Fibroblast of lung (primary cell): ENCODE data around the gene WDR27. TPM values are rescaled to one million over a fixed set of nuclear protein-coding genes. Genes with fewer than 3 reads are reported as not detected.

Experiments used
- DNase-seq, 2 donors: peaks; one replicate each; pipeline versions ENCODE4 v3.0.0 to v3.0.0-alpha.2; 2010; ENCODE audit warnings: low read depth in 2 of 2
- H2AFZ ChIP-seq: 2 replicates; pipeline ENCODE4 v1.5.1; 2012; ENCODE audit warnings: low read length, control low read depth, inconsistent platforms
- H3K27ac ChIP-seq: 2 replicates; pipeline ENCODE4 v1.5.1; 2011; ENCODE audit warnings: low read length, control low read depth; ENCODE audit not compliant: insufficient read depth
- H3K27me3 ChIP-seq: 2 replicates; pipeline ENCODE4 v1.5.1; 2011; ENCODE audit warnings: mild to moderate bottlenecking, low read length; ENCODE audit not compliant: control insufficient read depth, insufficient read depth
- H3K36me3 ChIP-seq: 2 replicates; pipeline ENCODE4 v1.5.1; 2011; ENCODE audit warnings: low read length; ENCODE audit not compliant: control insufficient read depth, insufficient read depth
- H3K4me1 ChIP-seq: 2 replicates; pipeline ENCODE4 v1.5.1; 2011; ENCODE audit warnings: low read length; ENCODE audit not compliant: control insufficient read depth, insufficient read depth; ENCODE audit errors: extremely low read depth
- H3K4me2 ChIP-seq: 2 replicates; pipeline ENCODE4 v1.5.1; 2011; ENCODE audit warnings: low read length, control low read depth; ENCODE audit not compliant: insufficient read depth; ENCODE audit errors: extremely low read depth
- H3K4me3 ChIP-seq, 4 experiments: fragments of 200-600 bp in 1 of 4; sonication (generic) in 1 of 4; replicated peaks in 1 of 4; 2 replicates each; pipeline ENCODE4 v1.5.1; 2011 to 2016; ENCODE audit warnings: low read length in 4 of 4, low read depth in 3 of 4, mild to moderate bottlenecking in 3 of 4, control low read depth in 2 of 4, inconsistent platforms in 1 of 4, mixed read lengths in 1 of 4; ENCODE audit not compliant: insufficient read depth in 1 of 4; ENCODE audit errors: control extremely low read depth in 1 of 4
- H3K79me2 ChIP-seq: 2 replicates; pipeline ENCODE4 v1.5.1; 2012; ENCODE audit warnings: mild to moderate bottlenecking, low read length, inconsistent platforms; ENCODE audit not compliant: control insufficient read depth, insufficient read depth
- H3K9ac ChIP-seq: 2 replicates; pipeline ENCODE4 v1.5.1; 2011; ENCODE audit warnings: mild to moderate bottlenecking, low read length, control low read depth; ENCODE audit not compliant: insufficient read depth
- H3K9me3 ChIP-seq: 2 replicates; pipeline ENCODE4 v1.5.1; 2012; ENCODE audit warnings: low read depth, low read length; ENCODE audit not compliant: control insufficient read depth, insufficient read depth
- H4K20me1 ChIP-seq: 2 replicates; pipeline ENCODE4 v1.5.1; 2011; ENCODE audit warnings: low read length; ENCODE audit not compliant: control insufficient read depth, insufficient read depth; ENCODE audit errors: extremely low read depth
- CTCF ChIP-seq, 2 donors: IDR thresholded peaks in 1 of 2; conservative IDR thresholded peaks in 1 of 2; 1 replicate in 1 of 2; 2 replicates in 1 of 2; pipeline ENCODE4 v1.5.1; 2011 to 2012; ENCODE audit warnings: low read length in 2 of 2, control low read depth in 1 of 2, inconsistent platforms in 1 of 2, low read depth in 1 of 2, mild to moderate bottlenecking in 1 of 2
- EZH2 ChIP-seq: IDR thresholded peaks from 2 replicates; pipeline ENCODE4 v1.5.1; 2012; ENCODE audit warnings: low read length, control low read depth, mild to moderate bottlenecking; ENCODE audit errors: missing control alignments
- polyA plus RNA-seq, 2 donors: library from polyadenylated mRNA; depleted of rRNA in 1 of 2; stranded (reverse) in 1 of 2; unstranded in 1 of 2; fragments of >200 nt; gene quantifications; 2 replicates each; pipeline ENCODE4 v1.2.1, GENCODE V29; 2011 to 2012; ENCODE audit warnings: missing spikeins in 1 of 2
- total RNA-seq: library from RNA; depleted of rRNA; stranded (reverse); fragments of >200 nt; gene quantifications from 2 replicates; pipeline ENCODE4 v1.2.1, GENCODE V29; 2014

Gene WDR27
- total and polyA plus RNA-seq, 2 donors (not counting 1 experiment from before 2014, with no cell fraction given), result 8.8 to 23.3 TPM

- H2AFZ ChIP-seq, result no peak overlapping the region
- H3K4me1 ChIP-seq, result no peaks in the 10 kb centered on the region
- no peak for DNase-seq
- H3K4me2 ChIP-seq, result no peak overlapping the region
- H3K4me3 ChIP-seq, result no peak overlapping the region
- no peak for TF ChIP-seq EZH2
- TF ChIP-seq CTCF (conservative IDR thresholded peaks at IDR 0.05 in 1 of 2, IDR thresholded peaks at IDR 0.05 in 1 of 2; ENCODE audit: low read depth in 1 of 2, low read length in 2 of 2), result no peak
- no peak overlapping the region for H3K27ac ChIP-seq
- no peaks in the 10 kb centered on the region for H4K20me1 ChIP-seq
- no peaks in the 10 kb centered on the region for H3K79me2 ChIP-seq
- no peaks in the 10 kb centered on the region for H3K27me3 ChIP-seq
- H3K36me3 ChIP-seq, result no peaks in the 10 kb centered on the region
- H3K9ac ChIP-seq, result no peak overlapping the region
- H3K9me3 ChIP-seq, result no peaks in the 10 kb centered on the region
Measured at GRCh38 chr6:169577974-169578373, 123.9 kb downstream of the WDR27 start.

- no peak overlapping the region for H2AFZ ChIP-seq
- no peaks in the 10 kb centered on the region for H3K9me3 ChIP-seq
Measured at GRCh38 chr6:169577236-169577635, 124.6 kb downstream of the WDR27 start.

GRCh38 chr6:169575821-169576220 lies 126.0 kb downstream of the WDR27 start:
- H3K79me2 ChIP-seq, result no peaks in the 10 kb centered on the region
- no peak overlapping the region for H3K4me2 ChIP-seq
- H2AFZ ChIP-seq, result no peak overlapping the region
- H3K4me1 ChIP-seq, result no peaks in the 10 kb centered on the region
- no peaks in the 10 kb centered on the region for H3K36me3 ChIP-seq
- no peaks in the 10 kb centered on the region for H4K20me1 ChIP-seq
- no peak overlapping the region for H3K27ac ChIP-seq
- no peaks in the 10 kb centered on the region for H3K9me3 ChIP-seq
- H3K4me3 ChIP-seq, result no peak overlapping the region
- TF ChIP-seq CTCF (conservative IDR thresholded peaks at IDR 0.05 in 1 of 2, IDR thresholded peaks at IDR 0.05 in 1 of 2; ENCODE audit: low read depth in 1 of 2, low read length in 2 of 2), result no peak
- no peak for TF ChIP-seq EZH2
- no peak for DNase-seq
- H3K27me3 ChIP-seq, result no peaks in the 10 kb centered on the region
- H3K9ac ChIP-seq, result no peak overlapping the region

More at GRCh38 chr6:169577236-169577635, 124.6 kb downstream of the WDR27 start:
- Histone ChIP-seq H4K20me1 (no peaks in the 10 kb centered on the region), H3K4me1 (no peaks in the 10 kb centered on the region), H3K9ac (no peak overlapping the region), H3K27ac (no peak overlapping the region), H3K36me3 (no peaks in the 10 kb centered on the region), H3K27me3 (no peaks in the 10 kb centered on the region), H3K79me2 (no peaks in the 10 kb centered on the region), H3K4me3 (no peak overlapping the region), H3K4me2 (no peak overlapping the region)
- TF ChIP-seq EZH2 (no peak), CTCF (conservative IDR thresholded peaks at IDR 0.05 in 1 of 2, IDR thresholded peaks at IDR 0.05 in 1 of 2; ENCODE audit: low read depth in 1 of 2, low read length in 2 of 2) (no peak)
- no peak for DNase-seq
